ENCODE results near the gene CHMP5.

CHMP5 gene

DNA sequence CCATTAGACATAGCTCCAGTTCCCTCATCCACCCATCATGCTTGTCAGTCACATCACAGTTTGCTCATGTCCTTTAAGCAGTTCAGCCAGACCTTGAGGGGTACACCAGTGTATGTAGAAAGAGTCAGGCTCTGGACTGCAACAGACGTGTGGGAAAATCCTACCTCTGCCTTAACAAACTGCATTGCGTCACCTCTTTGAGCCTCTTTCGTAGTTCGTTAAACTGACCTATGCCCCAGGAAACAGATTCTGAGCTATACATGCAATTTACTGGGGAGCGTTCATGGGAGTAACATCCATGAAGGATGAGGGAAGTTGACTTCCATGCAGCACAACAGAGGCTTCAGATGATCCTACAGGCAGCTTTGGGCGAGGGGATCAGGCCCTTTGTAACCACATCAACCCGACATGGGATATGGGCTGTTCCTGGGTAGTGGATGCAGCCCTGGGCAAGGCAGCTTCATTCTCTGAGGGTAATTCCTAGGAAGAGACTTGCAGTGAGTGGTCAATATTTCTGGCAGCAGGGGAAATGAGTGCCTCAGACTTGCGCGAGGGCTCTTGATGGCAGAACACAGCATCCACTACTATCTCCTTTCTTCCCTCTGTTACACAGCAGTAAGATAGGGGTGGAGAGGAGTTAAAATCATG is 20.6 kb upstream of the CHMP5 start:
- DNase-seq: no peak

DNA sequence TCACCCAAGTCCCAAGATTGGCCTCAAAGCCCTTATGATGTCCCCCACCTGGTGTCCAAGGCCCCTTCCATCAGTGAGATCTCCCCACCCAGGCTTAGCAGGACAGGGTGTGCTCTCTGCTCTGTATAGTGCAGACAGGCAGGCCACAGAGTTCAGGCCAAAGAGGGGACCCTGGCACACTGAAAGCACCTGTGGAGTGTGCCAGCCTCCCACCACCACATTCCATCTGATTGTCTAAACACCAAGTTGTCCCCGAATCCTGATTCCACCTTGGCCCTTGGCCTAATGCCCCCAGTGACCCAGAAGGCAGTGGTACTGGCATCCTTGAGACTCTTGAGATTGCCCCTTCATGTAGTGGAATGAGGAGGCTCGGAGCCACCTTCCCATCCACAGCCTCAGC is 19.5 kb upstream of the CHMP5 start:
- DNase-seq: no peak

DNA sequence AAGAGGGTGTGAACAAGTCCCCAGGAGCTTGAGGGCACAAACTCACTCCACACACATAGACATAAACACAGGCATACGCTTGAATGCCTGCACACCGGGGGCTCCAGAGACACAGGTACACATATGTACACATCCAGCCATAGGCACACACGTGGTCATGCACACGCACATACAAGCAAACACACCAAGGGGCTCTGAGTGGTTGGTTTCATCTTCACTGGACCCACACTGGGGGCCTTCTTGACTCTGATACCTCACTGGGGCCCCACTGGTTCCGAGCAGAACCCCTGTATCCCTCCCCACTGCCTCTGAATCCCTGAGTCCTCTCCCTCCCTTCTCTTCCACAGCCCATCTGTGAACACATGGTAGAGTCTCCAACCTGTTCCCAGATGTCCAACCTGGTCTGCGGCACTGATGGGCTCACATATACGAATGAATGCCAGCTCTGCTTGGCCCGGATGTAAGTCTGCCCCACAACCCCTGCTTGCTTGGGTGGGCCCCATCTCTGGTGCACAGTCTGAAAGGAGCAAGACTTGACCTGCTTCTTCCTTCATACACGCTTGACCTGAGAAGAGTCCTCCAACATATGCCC is 18.5 kb upstream of the CHMP5 start:
- no peak for DNase-seq

DNA sequence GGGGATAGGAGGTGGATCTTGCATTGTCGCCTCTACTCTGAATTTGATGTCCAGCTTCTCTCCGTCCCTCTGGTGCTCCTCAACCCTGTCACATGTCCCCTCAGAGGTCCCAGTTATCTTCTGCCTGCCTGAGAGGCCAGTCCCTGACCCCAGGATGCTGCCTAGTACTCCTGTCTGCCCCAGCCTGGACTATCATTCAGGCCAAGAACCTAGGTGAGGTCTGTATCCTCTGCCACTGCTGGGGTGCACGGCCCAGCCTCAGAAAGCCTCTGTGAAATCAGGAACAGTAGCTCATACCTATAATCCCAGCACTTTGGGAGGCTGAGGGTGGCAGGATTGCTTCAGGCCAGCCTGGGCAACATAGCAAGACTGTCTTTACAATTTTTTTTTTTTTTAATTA is 16.2 kb upstream of the CHMP5 start:
- no peak for DNase-seq

GRCh38 chr9:33249087-33249658 is 15.7 kb upstream of the CHMP5 start:
- no peak for DNase-seq

- no peak for DNase-seq
These were observed 14.9 kb upstream of the CHMP5 start for GRCh38 chr9:33249983-33250382.

DNA sequence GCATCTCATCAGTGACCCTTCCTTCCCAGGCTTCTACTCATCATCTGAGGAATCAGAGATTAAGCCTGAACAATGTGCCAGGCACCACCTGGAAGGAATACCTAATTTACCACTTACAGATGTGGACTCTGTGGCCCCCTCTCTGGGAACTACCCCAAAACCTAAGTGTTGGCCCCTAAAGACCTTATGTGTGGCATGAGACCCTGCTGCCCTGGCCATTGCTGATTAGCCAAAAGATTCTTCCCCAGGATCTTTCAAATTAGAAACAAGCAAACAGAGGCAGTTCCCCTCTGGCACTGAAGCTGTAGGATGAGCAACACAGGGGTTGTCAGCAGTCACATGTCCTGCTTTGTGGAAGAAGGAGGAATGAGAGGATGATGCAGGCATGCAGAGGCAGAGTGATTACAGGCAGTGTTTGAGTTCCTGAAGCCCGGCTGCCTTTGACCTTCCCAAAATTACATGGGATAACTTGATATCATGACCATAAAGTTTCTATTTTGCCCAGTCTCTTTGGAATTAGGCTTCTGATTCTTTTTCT is 14.3 kb upstream of the CHMP5 start:
- DNase-seq: no peak

- no peak for DNase-seq
These were observed 10.6 kb upstream of the CHMP5 start for GRCh38 chr9:33254211-33254610.

- no peak for DNase-seq
These were observed 9.8 kb upstream of the CHMP5 start for GRCh38 chr9:33255014-33255413.

GRCh38 chr9:33255471-33255870 is 9.4 kb upstream of the CHMP5 start:
- DNase-seq: no peak

GRCh38 chr9:33256236-33256635 is 8.6 kb upstream of the CHMP5 start:
- DNase-seq: no peak

DNA sequence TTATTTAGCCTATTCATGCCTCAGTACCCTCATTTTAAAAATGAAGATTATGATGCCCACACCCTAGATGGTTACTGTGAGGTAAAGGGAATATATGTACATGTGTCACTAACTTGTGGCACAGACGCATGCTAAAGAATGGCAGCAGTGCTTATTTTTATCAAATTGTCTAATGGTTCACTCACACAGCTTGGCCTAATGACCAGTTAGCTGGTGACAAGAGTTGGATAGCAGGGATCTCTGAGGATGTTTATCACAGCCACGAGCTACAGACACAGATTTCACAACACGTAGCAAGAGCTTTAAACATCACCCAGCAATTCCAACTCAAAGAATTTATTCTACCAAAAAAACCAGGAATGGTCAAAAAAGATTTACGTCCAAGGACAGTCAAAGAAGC is 7.6 kb upstream of the CHMP5 start:
- no peak for DNase-seq

DNA sequence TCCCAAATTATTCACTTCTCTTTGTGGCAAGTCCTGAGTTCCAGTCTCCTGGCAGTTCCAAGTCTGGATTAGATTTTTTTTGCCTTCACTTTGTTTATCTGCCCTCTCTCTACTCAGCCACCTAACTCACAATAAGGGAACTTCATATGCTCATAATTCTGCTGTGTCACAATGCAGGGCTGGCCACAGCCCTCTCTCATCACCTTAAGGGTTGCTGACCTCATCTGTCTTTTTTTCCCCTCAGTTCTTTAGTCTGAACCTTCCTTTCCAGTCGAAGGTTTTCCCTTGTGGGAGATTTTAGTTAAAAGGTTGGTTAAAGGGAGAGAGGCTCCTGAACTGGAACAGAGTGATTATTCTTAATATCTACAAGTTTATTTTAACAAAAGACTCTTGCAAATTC is 4.5 kb upstream of the CHMP5 start:
- DNase-seq: no peak

GRCh38 chr9:33263131-33264002 is 1.5 kb upstream of the CHMP5 start:
- DNase-seq: no peak

GRCh38 chr9:33264003-33264472 is 811 bp upstream of the CHMP5 start:
- DNase-seq: peak; percentile 59

DNA sequence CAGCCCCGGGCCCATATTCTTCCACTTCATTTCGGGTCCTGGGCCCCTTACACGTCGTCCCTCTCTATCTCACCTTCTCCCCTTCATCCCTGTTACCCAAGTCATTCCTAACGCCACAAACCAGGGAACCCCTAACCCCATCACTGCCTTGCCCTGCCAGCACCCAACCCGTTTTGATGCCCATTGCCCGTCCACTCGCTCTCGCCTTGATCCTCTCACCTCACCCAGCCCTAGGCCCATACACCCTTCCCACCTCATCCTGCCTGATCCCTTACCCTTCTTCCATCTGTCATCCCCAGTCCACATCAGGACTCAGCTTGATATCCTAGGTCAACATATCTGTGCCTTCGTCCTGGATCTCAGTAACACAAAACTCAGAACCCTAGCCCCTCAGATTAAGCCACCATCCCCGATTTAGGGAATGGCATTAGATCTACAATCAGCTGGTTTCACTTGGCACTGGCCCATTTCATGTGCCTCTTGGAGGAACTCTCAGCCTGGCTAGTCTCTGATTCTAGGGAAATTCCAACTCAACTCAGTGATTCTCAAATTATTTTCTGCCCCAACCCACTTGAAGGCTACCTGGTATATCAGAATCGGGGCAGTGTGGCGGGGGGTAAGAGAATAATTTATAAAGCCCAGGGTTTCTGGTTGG is 489 bp downstream of the CHMP5 start:
- no peak for DNase-seq

GRCh38 chr9:33267151-33267767 is 2.4 kb downstream of the CHMP5 start:
- DNase-seq: no peak

DNA sequence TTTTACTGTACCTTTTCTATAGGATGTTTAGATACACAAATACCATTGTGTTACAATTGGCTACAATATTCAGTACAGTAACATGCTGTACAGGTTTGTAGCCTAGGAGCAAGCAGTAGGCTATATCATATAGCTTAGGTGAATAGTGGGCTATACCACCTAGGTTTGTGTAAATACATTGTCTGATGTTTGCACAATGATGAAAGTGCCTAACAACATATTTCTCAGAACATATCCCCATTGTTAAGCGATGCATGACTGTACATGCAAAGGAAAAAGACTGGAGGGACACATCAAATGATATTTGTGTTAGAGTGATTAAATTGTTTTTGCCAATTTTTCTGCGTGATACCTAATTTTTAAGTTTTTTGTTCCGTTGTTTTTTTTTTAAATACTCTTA is 5.3 kb downstream of the CHMP5 start:
- DNase-seq: no peak

- DNase-seq: no peak
These were observed 7.2 kb downstream of the CHMP5 start for GRCh38 chr9:33272061-33272460.

DNA sequence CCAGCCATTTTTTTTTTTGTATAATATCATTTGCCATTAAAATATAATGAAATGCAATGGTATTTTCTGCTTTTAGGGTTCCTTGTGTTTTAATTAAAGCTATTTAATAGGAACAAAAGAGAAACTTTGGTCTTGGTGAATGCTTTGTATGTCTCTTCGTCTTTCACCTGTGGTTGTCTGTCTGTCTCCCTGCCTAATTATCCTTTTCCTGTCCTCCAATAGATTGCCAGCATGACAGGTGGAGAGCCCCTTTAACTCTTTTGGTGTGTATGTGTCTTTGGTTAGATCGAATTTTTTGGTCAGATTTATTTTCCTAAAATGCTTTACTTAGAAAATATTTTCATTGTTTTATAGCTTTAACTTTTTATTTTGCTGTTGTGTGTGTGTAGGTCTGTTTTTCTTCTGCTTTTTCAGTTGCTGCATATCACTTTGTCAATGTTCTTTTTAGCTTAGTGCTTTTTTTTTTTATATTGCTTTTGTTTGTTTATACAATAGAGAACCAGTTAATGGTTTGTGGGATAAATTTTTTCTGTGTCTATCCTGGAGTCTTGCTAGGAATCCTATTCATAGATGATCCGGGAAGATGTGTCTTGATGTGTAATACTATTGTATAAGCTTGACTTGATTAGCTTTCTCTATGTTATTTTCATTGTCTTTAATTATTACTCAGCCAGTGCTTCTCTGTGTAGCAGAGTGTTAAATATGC is 8.6 kb downstream of the CHMP5 start:
- DNase-seq: no peak

DNA sequence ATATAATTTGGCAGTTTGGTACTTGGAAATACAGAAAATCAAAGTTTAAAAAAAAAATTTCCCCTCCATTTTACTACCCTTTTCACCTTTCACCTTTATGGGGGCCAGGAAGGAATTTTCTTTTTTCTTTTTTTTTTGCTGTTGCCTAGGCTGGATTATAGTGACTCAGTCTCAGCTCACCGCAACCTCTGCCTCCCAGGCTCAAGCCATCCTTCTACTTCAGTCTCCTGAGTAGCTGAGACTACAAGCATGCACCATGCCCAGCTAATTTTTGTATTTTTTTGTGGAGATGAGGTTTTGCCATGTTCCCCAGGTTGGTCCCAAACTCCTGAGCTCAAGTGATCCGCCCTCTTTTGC is 9.1 kb downstream of the CHMP5 start:
- no peak for DNase-seq

- DNase-seq: no peak
These were observed 12.6 kb downstream of the CHMP5 start for GRCh38 chr9:33277484-33277883.
